NCI-H774 (cell line): ENCODE data around the gene SDC3.

Experiments
- DNase-seq: peaks from one replicate; lab custom pipeline; 2025; lab: John Stamatoyannopoulos, UW

SDC3 gene

GRCh38 chr1:30904191-30904961 is 4.2 kb downstream of the SDC3 start:
- no peak for DNase-seq

GRCh38 chr1:30903343-30904034 is 5.1 kb downstream of the SDC3 start:
- no peak for DNase-seq

DNA sequence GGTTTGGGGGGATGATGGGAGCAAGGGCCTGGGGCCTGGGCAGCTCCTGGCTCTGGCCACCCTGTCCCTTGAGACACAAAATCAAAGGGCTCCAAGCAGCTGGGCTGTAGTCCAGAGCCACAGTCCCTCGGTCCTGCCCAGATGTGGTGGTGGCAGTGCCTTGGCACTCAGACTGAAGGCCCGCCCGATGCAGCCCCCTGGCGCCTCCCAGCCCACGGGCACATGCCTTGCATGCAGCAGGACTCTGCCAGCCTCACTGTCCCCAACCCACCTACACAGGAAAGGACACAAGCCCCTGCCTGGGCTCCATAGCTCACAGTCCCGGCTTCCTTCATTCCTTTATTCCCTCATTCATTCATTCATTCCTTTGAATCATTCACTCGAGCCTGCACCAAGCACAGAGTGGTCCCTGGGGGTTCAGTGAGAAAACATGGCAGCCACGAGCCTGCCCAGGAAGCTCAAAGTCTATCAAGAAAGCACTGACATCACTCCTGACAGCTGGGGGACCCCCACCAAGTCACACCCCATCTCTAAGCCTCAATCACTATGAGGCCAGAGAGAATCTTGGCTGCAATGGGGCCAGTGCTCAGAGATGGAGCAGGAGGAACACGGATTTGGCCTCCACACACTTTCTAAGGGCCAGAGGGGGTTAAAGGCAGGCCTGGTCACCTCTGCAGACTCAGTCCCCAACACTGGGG is 5.8 kb downstream of the SDC3 start:
- no peak for DNase-seq

DNA sequence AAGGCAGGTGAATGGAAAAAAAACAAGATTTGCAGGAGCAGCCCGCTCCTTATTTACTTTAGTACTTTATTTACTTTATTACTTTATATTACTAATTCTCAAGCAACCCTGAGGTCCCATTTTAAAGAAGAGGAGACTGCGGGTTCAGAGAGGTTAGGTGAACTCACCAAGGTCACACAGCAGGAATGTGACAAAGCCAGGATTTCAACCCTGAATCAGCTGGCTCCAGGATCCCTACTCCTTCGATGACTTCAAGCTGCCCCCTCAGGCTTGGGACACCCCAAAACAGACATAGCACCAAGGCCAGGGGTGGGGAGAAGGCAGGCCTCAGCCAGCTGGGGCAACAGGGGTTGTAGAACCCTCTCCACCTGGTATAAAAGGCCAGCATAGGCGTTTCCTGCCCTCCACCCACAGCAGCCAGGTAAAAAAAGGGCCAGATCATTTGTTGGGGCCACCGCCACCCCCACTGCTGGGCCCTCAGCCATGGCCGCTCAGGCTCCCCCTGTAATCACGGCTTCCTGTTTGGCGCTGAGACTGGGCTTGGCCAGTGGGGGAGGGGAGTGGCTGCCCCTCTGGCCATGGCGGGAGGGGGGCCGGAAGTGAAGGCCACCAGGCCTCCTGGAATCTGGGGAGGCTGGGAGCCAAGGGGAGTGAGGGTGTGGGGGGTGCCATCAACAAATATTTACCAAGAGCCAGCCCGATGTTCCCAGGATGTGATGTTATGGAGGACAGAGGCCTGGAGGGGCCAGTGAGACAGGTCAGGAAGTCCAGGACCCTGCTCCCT is 6.6 kb downstream of the SDC3 start:
- no peak for DNase-seq

GRCh38 chr1:30900931-30901560 is 7.5 kb downstream of the SDC3 start:
- no peak for DNase-seq

DNA sequence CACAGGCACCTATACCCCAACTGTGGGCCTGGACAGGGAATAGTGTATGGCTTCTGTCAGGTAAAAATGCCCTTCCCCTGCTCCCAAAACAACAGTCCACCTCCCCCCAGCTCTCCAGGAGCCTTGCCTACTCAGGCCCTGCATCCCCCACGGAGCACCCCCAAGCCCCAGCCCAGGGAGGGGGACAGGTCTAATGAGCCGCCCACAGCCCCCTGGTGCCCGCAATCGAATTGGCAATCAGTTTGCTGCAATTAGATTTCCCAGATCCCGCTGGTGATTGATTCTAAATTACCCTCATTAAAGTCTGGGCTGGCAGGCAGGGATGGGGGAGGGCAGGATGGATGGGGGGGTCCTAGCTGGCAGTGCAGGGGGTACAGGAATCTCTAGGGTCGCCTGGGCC is 8.1 kb downstream of the SDC3 start:
- DNase-seq, result no peak

DNA sequence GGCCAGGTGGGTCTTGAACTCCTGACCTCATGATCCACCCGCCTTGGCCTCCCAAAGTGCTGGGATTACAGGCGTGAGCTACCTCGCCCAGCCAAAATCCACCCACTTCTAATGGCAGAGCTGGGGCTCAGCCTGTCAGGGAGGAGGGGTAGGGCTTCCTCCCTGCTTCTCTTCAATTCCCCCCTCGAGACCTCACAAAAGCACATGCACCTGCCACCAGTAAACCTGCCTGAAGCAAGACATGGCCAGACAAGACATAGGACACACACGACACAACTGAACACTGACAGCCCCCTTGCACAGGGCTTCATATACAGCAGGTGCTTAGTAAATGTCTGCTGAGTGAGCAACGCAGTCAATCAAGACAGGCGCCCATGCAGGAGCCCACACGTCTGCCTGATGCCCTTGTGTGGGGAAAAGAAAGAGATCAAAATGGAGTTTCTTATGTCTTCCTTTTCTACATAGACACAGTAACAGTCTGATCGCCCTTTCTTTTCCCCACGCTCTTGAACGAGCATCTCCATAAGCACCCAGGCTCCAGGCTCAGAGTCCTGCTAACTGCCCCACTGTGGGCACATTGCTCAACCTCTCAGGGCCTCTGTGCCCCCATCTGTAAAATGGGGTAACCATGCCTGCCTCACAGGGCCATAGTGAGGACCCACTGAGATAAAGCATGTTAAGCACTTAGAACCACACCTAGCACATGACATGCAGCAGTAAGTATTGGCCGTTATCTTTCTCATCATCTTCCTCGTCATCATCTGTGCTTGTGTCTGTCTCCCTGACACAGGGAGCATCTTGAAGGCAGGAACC is 8.8 kb downstream of the SDC3 start:
- DNase-seq, result no peak

DNA sequence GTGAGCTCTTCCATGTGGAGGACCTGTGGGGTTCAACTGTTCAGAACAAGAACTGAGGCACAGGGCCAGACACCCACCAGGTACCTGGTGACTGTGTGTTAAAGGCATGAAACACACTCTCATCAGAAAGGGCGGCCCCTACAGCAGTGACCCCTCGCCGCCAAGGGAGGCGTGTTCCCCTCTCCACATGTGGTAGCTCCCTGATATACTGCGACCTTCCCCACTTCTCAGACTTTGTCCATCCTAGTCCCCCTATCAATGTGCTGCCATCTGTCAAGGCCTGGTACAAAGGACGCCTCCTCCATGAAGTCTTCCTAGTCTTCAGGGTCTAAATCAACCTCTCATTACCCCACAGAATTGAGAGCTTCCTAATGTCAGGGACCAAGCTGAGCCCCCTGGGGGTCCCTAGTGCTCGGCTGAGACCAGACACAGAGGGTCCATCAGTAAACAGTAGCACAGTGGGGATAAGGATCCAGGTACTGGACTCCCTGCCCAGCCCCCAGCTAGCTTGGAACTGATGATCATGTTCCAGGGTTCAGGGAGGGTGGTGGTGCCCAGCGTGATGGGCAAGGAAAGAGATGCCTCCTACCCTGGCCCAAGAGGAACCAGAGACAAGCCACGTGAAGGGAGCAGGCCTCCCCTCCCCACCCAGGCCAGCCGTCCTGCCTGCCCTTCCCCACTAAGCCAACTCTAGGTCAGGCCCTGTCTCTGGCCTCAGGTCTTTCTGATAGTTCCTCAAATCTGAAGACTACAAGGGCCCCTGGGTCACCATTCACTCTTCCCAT is 10.3 kb downstream of the SDC3 start:
- no peak for DNase-seq

DNA sequence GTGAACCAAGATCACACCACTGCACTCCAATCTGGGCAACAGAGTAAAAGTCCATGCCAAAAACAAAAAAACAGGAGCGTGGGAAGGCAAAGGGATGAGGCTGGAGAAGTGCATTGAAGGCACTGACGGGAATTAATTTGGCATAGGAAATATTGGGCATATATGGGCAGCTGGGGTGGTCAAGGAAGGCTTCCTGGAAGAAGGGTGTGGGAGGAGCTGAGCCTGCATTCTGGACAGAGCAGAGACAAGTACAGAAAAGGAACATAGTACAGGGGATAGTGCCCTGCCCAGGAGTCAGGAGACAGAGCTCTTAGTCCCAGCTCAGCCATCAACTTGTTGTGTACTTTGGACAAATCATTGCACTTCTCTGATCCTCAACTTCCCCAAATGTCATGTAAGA is 11.7 kb downstream of the SDC3 start:
- no peak for DNase-seq

DNA sequence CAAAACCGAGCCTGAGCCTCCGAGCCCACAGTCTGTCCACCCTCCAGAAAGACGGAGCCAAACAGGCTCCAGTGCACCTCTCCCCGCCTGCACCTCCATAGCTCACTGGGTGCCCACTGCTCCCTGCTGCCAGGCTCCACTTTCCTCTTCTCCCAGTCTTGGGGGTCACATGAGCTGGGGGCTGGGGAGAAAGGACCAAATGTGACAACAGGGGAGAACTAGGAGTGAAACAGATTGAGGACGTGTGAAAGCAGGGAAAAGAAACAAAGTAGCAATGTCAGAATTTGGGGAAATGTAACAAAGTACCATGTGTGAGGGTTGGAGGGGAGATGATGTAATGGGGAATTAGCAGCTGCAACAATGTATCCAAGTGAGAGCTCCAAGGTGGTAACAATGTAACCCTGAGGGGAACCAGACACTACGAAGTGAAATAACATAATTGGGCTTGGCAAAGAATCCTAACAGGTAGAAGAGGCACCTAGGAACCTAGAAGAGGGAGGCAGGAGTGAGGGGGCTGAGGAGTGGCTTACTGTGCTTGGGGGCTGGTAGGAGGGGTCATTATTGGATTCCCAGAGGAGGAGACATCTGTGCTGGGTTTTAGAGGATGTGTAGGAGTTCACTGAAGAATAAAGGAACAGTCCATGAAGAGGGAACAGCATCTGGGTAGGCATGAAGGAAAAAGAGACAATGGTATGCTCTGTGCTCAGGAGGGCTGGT is 12.5 kb downstream of the SDC3 start:
- DNase-seq, result no peak

- DNase-seq, result no peak
These were observed 13.1 kb downstream of the SDC3 start for GRCh38 chr1:30895382-30895943.

GRCh38 chr1:30894508-30894973 is 14.0 kb downstream of the SDC3 start:
- no peak for DNase-seq

GRCh38 chr1:30893776-30894507 is 14.6 kb downstream of the SDC3 start:
- DNase-seq, result no peak

GRCh38 chr1:30892671-30893073 is 15.9 kb downstream of the SDC3 start:
- DNase-seq, result no peak

DNA sequence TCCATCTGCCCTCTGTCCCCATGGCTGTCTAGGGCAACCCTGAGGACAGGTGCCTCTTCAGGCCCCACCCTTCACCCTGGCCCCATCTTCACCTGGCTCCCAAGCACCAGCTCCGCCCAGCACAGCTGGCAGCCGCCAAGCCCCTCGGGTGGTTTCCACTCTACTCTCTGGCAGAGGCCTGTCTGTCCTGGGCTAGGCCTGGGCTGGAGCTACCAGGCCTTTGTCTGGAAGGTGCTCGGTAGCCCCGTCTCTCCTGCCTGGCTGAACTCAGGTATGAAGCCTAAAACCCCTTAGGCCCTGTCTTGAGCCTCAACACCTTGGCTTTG is 17.4 kb downstream of the SDC3 start:
- DNase-seq, result no peak

DNA sequence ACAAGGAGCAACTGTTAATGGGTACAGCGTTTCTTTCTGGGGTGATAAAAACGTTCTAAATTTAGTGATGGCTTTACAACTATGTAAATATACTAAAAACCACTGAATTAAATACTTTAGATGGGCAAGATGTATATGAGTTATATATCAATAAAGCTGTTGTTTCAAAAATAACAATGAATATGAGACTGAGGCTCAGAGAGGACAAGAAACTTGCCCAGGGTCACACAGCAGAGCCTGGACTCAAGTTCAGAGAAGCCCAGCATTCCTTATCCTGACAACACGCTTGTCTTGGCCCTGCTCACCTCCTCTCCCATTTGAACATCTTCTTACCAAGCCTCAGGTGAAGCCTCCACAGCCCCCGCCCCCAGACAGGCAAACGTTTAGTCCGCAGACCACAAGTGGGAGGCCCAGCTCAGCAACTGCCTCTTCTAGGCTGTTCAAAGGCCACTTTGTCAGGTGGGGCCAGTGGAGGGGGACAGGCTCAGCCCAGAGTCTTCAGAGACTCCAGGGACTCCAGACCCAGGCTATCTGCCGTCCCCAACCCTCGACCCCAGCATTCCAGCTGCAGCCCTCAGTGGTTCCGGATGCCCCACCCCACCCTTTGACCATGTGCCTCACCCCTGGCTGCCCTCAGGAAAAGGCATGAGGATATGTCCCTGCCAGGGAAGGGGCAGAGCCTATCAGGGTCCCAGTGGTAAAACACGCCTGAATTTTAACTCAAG is 17.9 kb downstream of the SDC3 start:
- DNase-seq, result no peak

GRCh38 chr1:30889511-30889910 is 19.0 kb downstream of the SDC3 start:
- no peak for DNase-seq

DNA sequence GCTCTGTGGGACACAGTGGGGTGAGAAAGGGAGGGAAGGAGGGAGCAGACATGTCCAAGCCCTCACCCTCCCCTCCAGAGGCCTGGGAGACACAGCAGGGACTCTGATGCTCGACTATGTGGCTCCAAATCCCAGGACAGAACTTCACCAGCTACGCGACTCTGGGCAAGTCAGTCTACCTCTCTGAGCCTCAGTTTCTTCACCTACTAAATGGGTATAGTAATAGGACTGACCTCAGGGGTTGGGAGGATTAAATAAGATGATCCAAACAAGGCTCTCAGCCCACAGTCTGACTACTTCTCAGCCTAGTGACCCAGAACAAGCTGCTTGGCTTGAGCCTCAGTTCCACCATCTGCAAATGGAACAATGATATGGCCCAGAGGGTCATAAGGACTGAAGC is 19.6 kb downstream of the SDC3 start:
- DNase-seq, result no peak
